CD4-positive, CD25-positive, alpha-beta regulatory T cell (primary cell): ENCODE results near the gene C4A. TPM values are rescaled to one million over a fixed set of nuclear protein-coding genes. Genes with fewer than 3 reads are reported as not detected.
"Not testable (repeated sequence)": the region's sequence is repeated elsewhere in the genome, so short reads cannot be mapped to it uniquely, and the experiment has no call there.

Experiments
- ATAC-seq, 2 donors: fragments of 150-1000 bp; cut with Tn5 transposase; one replicate each; pipeline ENCODE4 v1.10.0; 2021; ENCODE audit warnings: low read depth in 2 of 2, moderate number of reproducible peaks in 2 of 2, moderate library complexity in 1 of 2
- DNase-seq, 3 donors: peaks; one replicate each; pipeline versions ENCODE4 v3.0.0 to v3.0.0-alpha.2; 2012 to 2022; ENCODE audit warnings: mixed read lengths in 1 of 3
- H3K27ac ChIP-seq: one replicate; pipeline ENCODE4 v1.7.0; 2013; ENCODE audit warnings: mild to moderate bottlenecking, low read length; ENCODE audit not compliant: insufficient read depth, poor library complexity, severe bottlenecking
- H3K27me3 ChIP-seq: one replicate; pipeline ENCODE4 v1.7.0; 2013; ENCODE audit warnings: low read length; ENCODE audit not compliant: control insufficient read depth, insufficient read depth
- H3K36me3 ChIP-seq: one replicate; pipeline ENCODE4 v1.7.0; 2013; ENCODE audit warnings: mild to moderate bottlenecking, low read length, moderate library complexity; ENCODE audit not compliant: control insufficient read depth, insufficient read depth
- H3K4me1 ChIP-seq: 2 replicates; pipeline ENCODE4 v1.7.0; 2013; ENCODE audit warnings: mild to moderate bottlenecking, low read length; ENCODE audit not compliant: insufficient read depth, control insufficient read depth, poor library complexity, severe bottlenecking
- H3K4me3 ChIP-seq: one replicate; pipeline ENCODE4 v1.7.0; 2013; ENCODE audit warnings: low read depth, mild to moderate bottlenecking, low read length, moderate library complexity
- H3K9me3 ChIP-seq, 2 experiments: 1 replicate in 1 of 2; 2 replicates in 1 of 2; pipeline ENCODE4 v1.7.0; 2013; ENCODE audit warnings: low read length in 2 of 2, mild to moderate bottlenecking in 1 of 2, moderate library complexity in 1 of 2; ENCODE audit not compliant: control insufficient read depth in 2 of 2
- H3K27ac Mint-ChIP-seq, 3 donors: one replicate each; pipeline ENCODE4 v1.8.0; 2020 to 2022; ENCODE audit warnings: mild to moderate bottlenecking in 3 of 3, mixed read lengths in 3 of 3, moderate library complexity in 2 of 3
- H3K27me3 Mint-ChIP-seq: one replicate; pipeline ENCODE4 v1.8.0; 2022; ENCODE audit warnings: mild to moderate bottlenecking, mixed read lengths
- H3K36me3 Mint-ChIP-seq: one replicate; pipeline ENCODE4 v1.8.0; 2020; ENCODE audit warnings: mixed read lengths
- H3K4me1 Mint-ChIP-seq, 4 donors: one replicate each; pipeline ENCODE4 v1.8.0; 2020 to 2022; ENCODE audit warnings: mixed read lengths in 4 of 4, mild to moderate bottlenecking in 1 of 4
- H3K4me3 Mint-ChIP-seq, 4 donors: one replicate each; pipeline ENCODE4 v1.8.0; 2020 to 2022; ENCODE audit warnings: mild to moderate bottlenecking in 4 of 4, mixed read lengths in 4 of 4, moderate library complexity in 3 of 4
- H3K9me3 Mint-ChIP-seq, 7 donors: one replicate each; pipeline ENCODE4 v1.8.0; 2020 to 2022; ENCODE audit warnings: mixed read lengths in 7 of 7, mild to moderate bottlenecking in 3 of 7, moderate library complexity in 2 of 7
- polyA plus RNA-seq, 4 donors: library from polyadenylated mRNA; unstranded; fragments of 300-500 nt; fragmentation: Illumina TruSeq; gene quantifications; one replicate each; pipeline ENCODE4 v1.2.3, GENCODE V29; 2021
- total RNA-seq: library from RNA; stranded (reverse); gene quantifications from one replicate; pipeline ENCODE4 v1.2.3, GENCODE V29; 2022

The C4A gene
- total and polyA plus RNA-seq, 5 donors from 2014 or later: 0.28 to 4.0 (median 0.30) TPM; not detected in 2

DNA sequence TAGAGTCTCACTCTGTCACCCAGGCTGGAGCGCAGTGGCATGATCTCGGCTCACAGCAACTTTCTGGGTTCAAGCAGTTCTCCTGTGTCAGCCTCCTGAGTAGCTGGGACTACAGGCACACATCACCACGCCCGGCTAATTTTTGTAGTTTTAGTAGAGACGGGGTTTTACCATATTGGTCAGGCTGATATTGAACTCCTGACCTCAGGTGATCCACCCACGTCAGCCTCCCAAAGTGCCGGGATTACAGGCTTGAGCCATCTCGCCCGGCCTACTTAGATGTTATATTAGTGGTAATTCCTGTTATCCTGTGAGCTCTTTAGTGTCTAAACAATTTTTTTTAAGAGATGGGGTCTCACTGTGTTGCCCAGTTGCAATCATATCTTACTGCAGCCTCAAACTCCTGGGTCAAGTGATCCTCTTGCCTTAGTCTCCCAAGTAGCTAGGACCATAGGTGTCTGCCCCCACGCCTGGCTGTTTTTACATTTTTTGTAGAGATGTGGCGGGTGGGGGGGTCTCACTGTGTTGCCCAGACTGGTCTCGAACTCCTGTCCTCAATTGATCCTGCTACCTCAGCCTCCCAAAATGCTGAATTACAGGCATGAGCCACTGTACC, 3.9 kb upstream of the C4A start:
- Mint-ChIP-seq H3K36me3 (peaks cover 2% of the 10 kb centered on the region), H3K4me1 (peaks cover 6 to 31% (median 18%) of the 10 kb centered on the region in 4 donors), H3K4me3 (no peak overlapping the region), H3K9me3 (no peaks in the 10 kb centered on the region), H3K27ac (peak overlapping the region in 1 of 3 donors; percentile 46), H3K27me3 (no peaks in the 10 kb centered on the region)
- H3K4me1 ChIP-seq: peaks cover 17% of the 10 kb centered on the region
- ATAC-seq (no peak), DNase-seq (no peak)
- peaks cover 6% of the 10 kb centered on the region for H3K36me3 ChIP-seq
- no peaks in the 10 kb centered on the region for H3K27me3 ChIP-seq
- no peaks in the 10 kb centered on the region for H3K9me3 ChIP-seq
- H3K4me3 ChIP-seq: no peak overlapping the region
- peak overlapping the region; percentile 58 for H3K27ac ChIP-seq

DNA sequence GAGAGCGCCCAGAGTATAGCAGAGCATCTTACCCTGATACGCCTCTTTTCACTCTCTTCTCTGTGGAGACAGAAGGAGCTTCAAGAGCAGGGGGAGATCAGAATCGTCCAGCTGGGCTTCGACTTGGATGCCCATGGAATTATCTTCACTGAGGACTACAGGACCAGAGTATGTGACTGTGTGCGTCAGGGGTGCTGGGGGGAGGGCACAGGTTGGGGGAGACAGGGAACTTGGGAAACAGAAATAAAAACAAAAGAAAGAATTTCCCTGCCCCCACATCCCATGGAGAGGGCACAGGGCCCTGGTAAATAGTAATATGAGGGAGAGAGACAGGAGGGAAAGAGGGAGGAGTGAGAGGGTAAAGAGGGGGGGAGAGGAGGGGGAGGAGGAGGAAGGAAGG, 3.0 kb upstream of the C4A start:
- Histone ChIP-seq H3K9me3 (no peaks in the 10 kb centered on the region), H3K36me3 (peaks cover 6% of the 10 kb centered on the region), H3K4me1 (peaks cover 14% of the 10 kb centered on the region), H3K27ac (peak overlapping the region; percentile 58), H3K27me3 (no peaks in the 10 kb centered on the region), H3K4me3 (no peak overlapping the region)
- Mint-ChIP-seq H3K9me3 (no peaks in the 10 kb centered on the region), H3K27ac (peak overlapping the region in 2 of 3 donors; percentile 66 to 73), H3K4me1 (peaks cover 0 to 22% (median 11%) of the 10 kb centered on the region in 4 donors), H3K36me3 (peaks cover 2% of the 10 kb centered on the region), H3K4me3 (peak overlapping the region in 1 of 4 donors; percentile 35), H3K27me3 (no peaks in the 10 kb centered on the region)
- ATAC-seq (no peak), DNase-seq (no peak)

DNA sequence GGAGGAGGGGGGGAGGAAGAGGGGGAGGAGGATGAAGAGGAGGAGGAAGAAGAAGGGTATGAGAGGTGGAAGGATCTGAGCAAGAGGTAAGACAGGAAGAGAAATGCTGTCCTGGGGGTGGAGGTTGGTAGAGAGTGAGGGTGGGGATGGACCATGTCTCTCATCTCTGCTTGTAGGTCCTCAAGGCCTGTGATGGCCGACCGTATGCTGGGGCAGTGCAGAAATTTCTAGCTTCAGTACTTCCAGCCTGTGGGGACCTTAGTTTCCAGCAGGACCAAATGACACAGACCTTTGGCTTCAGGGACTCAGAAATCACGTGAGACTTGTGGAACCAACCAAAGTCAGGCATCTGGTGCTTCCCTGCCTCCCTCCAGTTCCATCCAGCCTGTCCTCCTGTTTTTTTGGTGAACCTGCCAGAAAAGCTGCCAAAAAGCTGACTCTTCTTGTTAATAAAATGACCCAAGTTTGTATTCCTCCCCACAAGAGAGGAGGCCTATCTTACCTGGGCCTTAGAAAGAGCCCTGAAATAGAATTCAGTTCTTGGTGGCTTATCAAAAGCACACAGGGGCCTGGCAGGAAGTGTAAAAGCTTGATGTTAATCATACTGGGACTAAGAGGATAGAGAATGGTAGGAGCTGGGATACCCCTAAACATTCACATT, 2.5 kb upstream of the C4A start:
- H3K36me3 Mint-ChIP-seq: peaks cover 2% of the 10 kb centered on the region
- H3K27ac Mint-ChIP-seq: peak overlapping the region in 2 of 3 donors; percentile 40 to 80
- no peak overlapping the region for H3K4me3 ChIP-seq
- peaks cover 6% of the 10 kb centered on the region for H3K36me3 ChIP-seq
- peaks cover 0 to 18% (median 6%) of the 10 kb centered on the region in 4 donors for H3K4me1 Mint-ChIP-seq
- peaks cover 14% of the 10 kb centered on the region for H3K4me1 ChIP-seq
- no peaks in the 10 kb centered on the region for H3K27me3 Mint-ChIP-seq
- ATAC-seq (no peak), DNase-seq (peak in 1 of 3 donors; percentile 33)
- H3K4me3 Mint-ChIP-seq: no peak overlapping the region
- peak overlapping the region; percentile 58 for H3K27ac ChIP-seq
- H3K9me3 Mint-ChIP-seq: no peaks in the 10 kb centered on the region
- H3K27me3 ChIP-seq: no peaks in the 10 kb centered on the region
- no peaks in the 10 kb centered on the region for H3K9me3 ChIP-seq

- not testable (repeated sequence) for H3K4me3 Mint-ChIP-seq, H3K4me3 ChIP-seq, H3K9me3 ChIP-seq, H3K27ac ChIP-seq, H3K9me3 Mint-ChIP-seq, H3K27me3 ChIP-seq, DNase-seq, H3K36me3 ChIP-seq, H3K36me3 Mint-ChIP-seq, ATAC-seq, H3K27me3 Mint-ChIP-seq
- Mint-ChIP-seq H3K4me1 (peaks cover 0 to 15% (median 4%) of the 10 kb centered on the region in 4 donors), H3K27ac (peak overlapping the region in 2 of 3 donors; percentile 40 to 80)
- peaks cover 14% of the 10 kb centered on the region for H3K4me1 ChIP-seq
These were observed 1.5 kb upstream of the C4A start for GRCh38 chr6:31980195-31980876.

- not testable (repeated sequence) for H3K36me3 Mint-ChIP-seq, H3K36me3 ChIP-seq, H3K27me3 ChIP-seq, H3K4me3 ChIP-seq, H3K27me3 Mint-ChIP-seq, H3K9me3 ChIP-seq, H3K9me3 Mint-ChIP-seq, ATAC-seq, H3K4me3 Mint-ChIP-seq, H3K27ac ChIP-seq, H3K27ac Mint-ChIP-seq, DNase-seq
- peaks cover 0 to 15% (median 4%) of the 10 kb centered on the region in 4 donors for H3K4me1 Mint-ChIP-seq
- H3K4me1 ChIP-seq: peaks cover 14% of the 10 kb centered on the region
These were observed 859 bp upstream of the C4A start for GRCh38 chr6:31980998-31981397.

- H3K4me3 Mint-ChIP-seq, H3K27ac Mint-ChIP-seq, H3K27me3 ChIP-seq, H3K36me3 Mint-ChIP-seq, H3K27me3 Mint-ChIP-seq, H3K9me3 Mint-ChIP-seq, H3K27ac ChIP-seq, H3K9me3 ChIP-seq, H3K4me3 ChIP-seq, H3K4me1 ChIP-seq, H3K4me1 Mint-ChIP-seq, ATAC-seq, DNase-seq, H3K36me3 ChIP-seq: not testable (repeated sequence)
These were observed 7.5 kb downstream of the C4A start for GRCh38 chr6:31989363-31989762.

DNA sequence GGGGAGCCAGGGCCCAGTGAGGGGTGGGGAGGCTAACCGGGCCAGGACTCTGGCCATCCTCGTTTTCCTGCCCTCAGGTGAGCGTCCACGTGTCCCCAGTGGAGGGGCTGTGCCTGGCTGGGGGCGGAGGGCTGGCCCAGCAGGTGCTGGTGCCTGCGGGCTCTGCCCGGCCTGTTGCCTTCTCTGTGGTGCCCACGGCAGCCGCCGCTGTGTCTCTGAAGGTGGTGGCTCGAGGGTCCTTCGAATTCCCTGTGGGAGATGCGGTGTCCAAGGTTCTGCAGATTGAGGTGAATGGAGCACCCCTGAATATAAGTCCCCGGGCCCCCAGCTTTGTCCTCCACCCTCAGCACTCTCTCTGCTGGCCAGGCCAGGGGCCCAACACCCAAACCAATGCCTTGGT, 12.6 kb downstream of the C4A start:
- H3K36me3 Mint-ChIP-seq, H3K27me3 Mint-ChIP-seq, DNase-seq, H3K36me3 ChIP-seq, H3K27ac ChIP-seq, H3K4me1 ChIP-seq, H3K4me3 Mint-ChIP-seq, ATAC-seq, H3K9me3 Mint-ChIP-seq, H3K9me3 ChIP-seq, H3K27ac Mint-ChIP-seq, H3K27me3 ChIP-seq, H3K4me3 ChIP-seq, H3K4me1 Mint-ChIP-seq: not testable (repeated sequence)
